MCF 10A (cell line): Measurements from ENCODE around the gene HAL. TPM values are rescaled to one million over a fixed set of nuclear protein-coding genes. Genes with fewer than 3 reads are reported as not detected.

Source experiments
- BruUV-seq: library from RNA; stranded (reverse); fragments of 400-500 nt; replicated peaks from 2 replicates; lab custom pipeline; 2021; lab: Mats Ljungman, UMichigan
- CTCF ChIA-PET: fragments of 300-600 bp; sonication (Branson Sonifier 250); formaldehyde crosslinking; extraction: SDS; loops from one replicate; lab custom pipeline; 2021; ENCODE audit warnings: antibody characterized with exemption, inconsistent platforms; lab: Yijun Ruan, JAX
- POLR2A ChIA-PET: fragments of 300-600, 350-650 bp; sonication (Branson Sonifier 250); formaldehyde crosslinking; extraction: SDS; loops from one replicate; lab custom pipeline; 2020; ENCODE audit warnings: antibody characterized with exemption, inconsistent platforms; lab: Yijun Ruan, JAX
- DNase-seq: peaks from one replicate; pipeline ENCODE4 v3.0.0-alpha.2; 2018; ENCODE audit not compliant: unreplicated experiment
- H3K27ac Mint-ChIP-seq: one replicate; pipeline ENCODE4 v1.8.0; 2022; ENCODE audit warnings: mild to moderate bottlenecking, low read depth, mixed read lengths; ENCODE audit not compliant: unreplicated experiment
- H3K27me3 Mint-ChIP-seq: one replicate; pipeline ENCODE4 v1.8.0; 2022; ENCODE audit warnings: mixed read lengths; ENCODE audit not compliant: insufficient read depth, unreplicated experiment
- H3K36me3 Mint-ChIP-seq: one replicate; pipeline ENCODE4 v1.8.0; 2022; ENCODE audit warnings: mild to moderate bottlenecking, moderate library complexity, mixed read lengths; ENCODE audit not compliant: insufficient read depth, unreplicated experiment
- H3K4me1 Mint-ChIP-seq: one replicate; pipeline ENCODE4 v1.8.0; 2022; ENCODE audit warnings: mixed read lengths; ENCODE audit not compliant: insufficient read depth, unreplicated experiment
- H3K4me3 Mint-ChIP-seq: one replicate; pipeline ENCODE4 v1.8.0; 2022; ENCODE audit warnings: mild to moderate bottlenecking, moderate library complexity, mixed read lengths; ENCODE audit not compliant: unreplicated experiment
- H3K9me3 Mint-ChIP-seq: one replicate; pipeline ENCODE4 v1.8.0; 2022; ENCODE audit warnings: mixed read lengths; ENCODE audit not compliant: unreplicated experiment
- intact Hi-C: fragments of 100-400 bp; cut with micrococcal nuclease; formaldehyde crosslinking; loops from 2 replicates; pipeline ENCODE4 v1.14.1; 2022
- total RNA-seq: library from RNA; stranded (reverse); gene quantifications from 2 replicates; pipeline ENCODE4 v1.2.3, GENCODE V29; 2022
- TF ChIP-seq, protein P1 (sequence below): fragments of 200-600 bp; IDR thresholded peaks from one replicate; pipeline ENCODE4 v1.8.0; 2022; ENCODE audit warnings: antibody characterized with exemption, mild to moderate bottlenecking; ENCODE audit not compliant: unreplicated experiment

Gene HAL
- total RNA-seq, 1 experiment from 2014 or later: 1.1 TPM

DNA sequence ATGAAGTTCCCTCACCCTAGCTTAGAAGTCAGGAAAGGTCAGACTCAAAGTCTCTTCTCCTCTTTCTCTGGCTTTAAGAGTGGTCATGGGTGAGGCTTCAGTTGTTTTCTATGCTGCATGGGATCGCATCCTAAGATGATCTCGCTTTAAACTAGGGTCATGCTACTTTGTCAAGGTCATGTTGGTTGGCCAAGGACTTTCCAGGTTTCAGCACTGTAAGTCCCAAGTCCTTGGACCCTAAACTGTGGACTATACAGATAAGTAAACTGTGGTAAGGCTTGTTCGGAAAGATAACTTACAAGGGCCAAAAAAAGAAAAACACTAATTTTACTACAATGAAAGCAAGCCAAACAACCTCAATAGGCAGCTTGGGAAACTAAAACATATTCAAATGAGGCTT, 17.4 kb downstream of the HAL start:
- H3K27ac Mint-ChIP-seq: no peak overlapping the region
- intact Hi-C loops: no loop called here
- H3K4me3 Mint-ChIP-seq: no peak overlapping the region
- CTCF ChIA-PET: interaction anchor here (1.9 kb wide), 1 partner anchor 20 kb away, joined by 8 read pairs; no protein-coding TSS in a partner anchor
- DNase-seq: no peak
- no peaks in the 10 kb centered on the region for H3K36me3 Mint-ChIP-seq
- H3K27me3 Mint-ChIP-seq: no peaks in the 10 kb centered on the region
- TF ChIP-seq, protein P1, sequence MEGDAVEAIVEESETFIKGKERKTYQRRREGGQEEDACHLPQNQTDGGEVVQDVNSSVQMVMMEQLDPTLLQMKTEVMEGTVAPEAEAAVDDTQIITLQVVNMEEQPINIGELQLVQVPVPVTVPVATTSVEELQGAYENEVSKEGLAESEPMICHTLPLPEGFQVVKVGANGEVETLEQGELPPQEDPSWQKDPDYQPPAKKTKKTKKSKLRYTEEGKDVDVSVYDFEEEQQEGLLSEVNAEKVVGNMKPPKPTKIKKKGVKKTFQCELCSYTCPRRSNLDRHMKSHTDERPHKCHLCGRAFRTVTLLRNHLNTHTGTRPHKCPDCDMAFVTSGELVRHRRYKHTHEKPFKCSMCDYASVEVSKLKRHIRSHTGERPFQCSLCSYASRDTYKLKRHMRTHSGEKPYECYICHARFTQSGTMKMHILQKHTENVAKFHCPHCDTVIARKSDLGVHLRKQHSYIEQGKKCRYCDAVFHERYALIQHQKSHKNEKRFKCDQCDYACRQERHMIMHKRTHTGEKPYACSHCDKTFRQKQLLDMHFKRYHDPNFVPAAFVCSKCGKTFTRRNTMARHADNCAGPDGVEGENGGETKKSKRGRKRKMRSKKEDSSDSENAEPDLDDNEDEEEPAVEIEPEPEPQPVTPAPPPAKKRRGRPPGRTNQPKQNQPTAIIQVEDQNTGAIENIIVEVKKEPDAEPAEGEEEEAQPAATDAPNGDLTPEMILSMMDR: no peak
- POLR2A ChIA-PET: interaction anchor here (1.3 kb wide), 1 partner anchor 37 kb away, joined by 3 read pairs; the partner anchor contains the start of gene CCDC38
- no peaks in the 10 kb centered on the region for H3K9me3 Mint-ChIP-seq
- no TSS peak for BruUV-seq
- H3K4me1 Mint-ChIP-seq: peaks cover 5% of the 10 kb centered on the region

GRCh38 chr12:95978351-95978750, 17.8 kb downstream of the HAL start:
- Mint-ChIP-seq H3K9me3 (no peaks in the 10 kb centered on the region), H3K4me1 (peaks cover 5% of the 10 kb centered on the region), H3K27ac (no peak overlapping the region), H3K36me3 (no peaks in the 10 kb centered on the region), H3K27me3 (no peaks in the 10 kb centered on the region), H3K4me3 (no peak overlapping the region)
- intact Hi-C loops: no loop called here
- no peak for DNase-seq
- CTCF ChIA-PET: interaction anchor here (1.9 kb wide), 1 partner anchor 20 kb away, joined by 8 read pairs; no protein-coding TSS in a partner anchor
- BruUV-seq: no TSS peak
- POLR2A ChIA-PET: no interaction called here
- TF ChIP-seq, protein P1: no peak

- peaks cover 5% of the 10 kb centered on the region for H3K4me1 Mint-ChIP-seq
- H3K36me3 Mint-ChIP-seq: no peaks in the 10 kb centered on the region
- ChIA-PET CTCF (interaction anchor here (0.6 to 1.9 kb wide), 2 partner anchors 16 to 20 kb away, joined by 5 to 8 read pairs; no protein-coding TSS in a partner anchor), POLR2A (no interaction called here)
- TF ChIP-seq, protein P1: no peak
- no TSS peak for BruUV-seq
- intact Hi-C loops: no loop called here
- no peak for DNase-seq
- H3K9me3 Mint-ChIP-seq: no peaks in the 10 kb centered on the region
- H3K4me3 Mint-ChIP-seq: no peak overlapping the region
- H3K27me3 Mint-ChIP-seq: no peaks in the 10 kb centered on the region
- no peak overlapping the region for H3K27ac Mint-ChIP-seq
Observed at GRCh38 chr12:95977764-95978305, 18.3 kb downstream of the HAL start.

DNA sequence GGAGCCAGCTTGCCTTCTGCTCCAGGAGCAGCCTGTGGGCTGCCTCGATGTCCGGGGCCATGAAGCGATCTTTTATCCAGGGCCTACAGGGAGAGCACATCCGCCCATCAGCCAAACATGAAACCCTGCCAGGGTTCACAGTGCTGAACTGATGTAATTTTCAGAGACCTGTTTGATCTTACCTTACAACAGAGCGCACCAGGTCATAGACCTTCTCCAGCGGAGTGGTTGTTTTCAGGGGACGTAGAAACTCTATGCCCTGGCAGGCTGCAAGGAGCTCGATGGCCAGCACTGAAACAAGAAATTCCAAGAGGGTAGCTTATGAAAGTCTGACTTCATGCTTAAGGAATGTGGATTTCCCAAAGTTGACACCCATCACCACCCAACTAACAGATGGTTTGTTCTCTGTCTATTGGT, 19.7 kb downstream of the HAL start:
- Mint-ChIP-seq H3K36me3 (no peaks in the 10 kb centered on the region), H3K27me3 (no peaks in the 10 kb centered on the region), H3K4me1 (peaks cover 5% of the 10 kb centered on the region), H3K4me3 (no peak overlapping the region), H3K9me3 (no peaks in the 10 kb centered on the region), H3K27ac (no peak overlapping the region)
- DNase-seq: peak; percentile 34
- CTCF ChIA-PET: interaction anchor here (0.7 kb wide), 1 partner anchor 12 kb away, joined by 3 read pairs; no protein-coding TSS in a partner anchor
- no TSS peak for BruUV-seq
- TF ChIP-seq, protein P1: no peak
- intact Hi-C loops: no loop called here
- POLR2A ChIA-PET: no interaction called here
